Sigmoid colon (tissue), 4 donors: ENCODE data around the gene MACROD2.

Experiments
- CTCF ChIP-seq, 4 experiments: fragments of 450-650 bp in 3 of 4; fragments of 200-600 bp in 1 of 4; IDR thresholded peaks; one replicate each; pipeline ENCODE4 v1.5.1; 2016 to 2019; ENCODE audit warnings: antibody characterized with exemption in 4 of 4, mild to moderate bottlenecking in 3 of 4, moderate library complexity in 2 of 4
- EP300 ChIP-seq, 4 donors: sonication (generic); formaldehyde crosslinking; IDR thresholded peaks; one replicate each; pipeline ENCODE4 v1.6.1; 2017; ENCODE audit warnings: antibody characterized with exemption in 4 of 4
- POLR2A ChIP-seq, 2 donors: fragments of 450-650 bp; IDR thresholded peaks; one replicate each; pipeline ENCODE4 v1.6.1; 2016; ENCODE audit warnings: antibody characterized with exemption in 2 of 2, mild to moderate bottlenecking in 2 of 2, moderate library complexity in 2 of 2
- POLR2AphosphoS5 ChIP-seq, 4 donors: sonication (generic); formaldehyde crosslinking; IDR thresholded peaks; one replicate each; pipeline ENCODE4 v1.6.1; 2017; ENCODE audit warnings: antibody characterized with exemption in 4 of 4

DNA sequence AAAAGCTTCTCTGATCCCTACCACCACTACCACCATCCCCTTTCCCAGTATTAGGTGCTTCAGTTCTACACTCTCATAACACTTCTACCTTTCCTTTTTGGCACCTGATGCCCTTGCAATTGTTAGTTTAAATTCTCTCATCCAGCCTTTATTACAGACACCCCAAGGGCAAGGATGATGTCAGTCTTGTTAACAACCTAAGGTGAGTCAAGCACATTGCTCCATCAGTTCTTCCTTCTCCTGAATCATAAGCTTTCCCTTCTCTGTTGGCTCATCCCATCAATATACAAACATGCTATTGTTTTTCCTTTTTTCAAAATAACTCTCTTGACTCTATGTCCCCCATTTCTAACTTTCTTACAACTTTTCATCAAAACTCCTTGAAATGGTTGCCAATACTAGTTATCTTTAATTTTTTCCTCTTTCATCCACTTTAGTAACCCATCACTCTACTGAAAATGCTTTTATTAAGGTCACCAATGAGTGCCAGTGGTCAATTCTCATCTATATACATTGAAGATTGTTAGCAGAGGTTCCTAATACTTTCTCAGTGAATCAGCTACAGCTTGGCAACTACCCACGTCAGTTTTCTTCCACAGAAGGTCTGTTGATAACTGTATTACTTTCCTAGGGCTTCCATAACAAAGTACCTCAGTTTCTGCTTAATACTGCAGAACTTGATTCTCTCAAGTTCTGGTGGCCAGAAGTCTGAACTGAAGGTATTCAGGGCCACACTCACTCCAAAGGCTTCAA lies 439.2 kb downstream of the MACROD2 start:
- TF ChIP-seq POLR2A (IDR thresholded peaks at IDR 0.05) (no peak), CTCF (IDR thresholded peaks at IDR 0.05) (no peak), EP300 (IDR thresholded peaks at IDR 0.05) (no peak), POLR2AphosphoS5 (IDR thresholded peaks at IDR 0.05) (no peak)
